CD14-positive monocyte (primary cell): Measurements from ENCODE around the gene CDKAL1. TPM values are rescaled to one million over a fixed set of nuclear protein-coding genes. Genes with fewer than 3 reads are reported as not detected.

ENCODE experiments used
- DNase-seq, 3 donors: peaks; one replicate each; pipeline ENCODE4 v3.0.0-alpha.2; 2011 to 2022
- H2AFZ ChIP-seq: 2 replicates; pipeline ENCODE4 v1.6.0; 2012; ENCODE audit warnings: mild to moderate bottlenecking, low read depth, low read length, inconsistent platforms; ENCODE audit not compliant: insufficient read depth, poor library complexity, severe bottlenecking
- H3K27ac ChIP-seq, 2 donors: 1 replicate in 1 of 2; 2 replicates in 1 of 2; pipeline ENCODE4 v1.5.1; 2012 to 2013; ENCODE audit warnings: low read length in 2 of 2, control low read depth in 1 of 2, inconsistent platforms in 1 of 2, low read depth in 1 of 2, mild to moderate bottlenecking in 1 of 2
- H3K27me3 ChIP-seq, 2 donors: one replicate each; pipeline versions ENCODE4 v1.6.0 to v1.6.1; 2011 to 2013; ENCODE audit warnings: low read length in 2 of 2; ENCODE audit not compliant: control insufficient read depth in 2 of 2, insufficient read depth in 2 of 2
- H3K36me3 ChIP-seq, 2 donors: replicated peaks in 1 of 2; 1 replicate in 1 of 2; 2 replicates in 1 of 2; pipeline versions ENCODE4 v1.5.1 to v1.6.1; 2012 to 2013; ENCODE audit warnings: low read length in 2 of 2, control low read depth in 1 of 2, inconsistent platforms in 1 of 2, mild to moderate bottlenecking in 1 of 2; ENCODE audit not compliant: insufficient read depth in 2 of 2, control insufficient read depth in 1 of 2
- H3K4me1 ChIP-seq, 2 donors: 1 replicate in 1 of 2; 2 replicates in 1 of 2; pipeline versions ENCODE4 v1.5.1 to v1.6.1; 2012 to 2013; ENCODE audit warnings: low read length in 2 of 2, control low read depth in 1 of 2, inconsistent platforms in 1 of 2, mild to moderate bottlenecking in 1 of 2, moderate library complexity in 1 of 2; ENCODE audit not compliant: insufficient read depth in 2 of 2, control insufficient read depth in 1 of 2
- H3K4me2 ChIP-seq: replicated peaks from 2 replicates; pipeline ENCODE3; 2012; ENCODE audit warnings: low read length, moderate library complexity, mild to moderate bottlenecking; ENCODE audit not compliant: poor library complexity, severe bottlenecking; ENCODE audit errors: extremely low read depth
- H3K4me3 ChIP-seq, 3 experiments: fragments of 200-600 bp in 1 of 3; sonication (generic) in 1 of 3; replicated peaks in 1 of 3; 1 replicate in 2 of 3; 2 replicates in 1 of 3; pipeline ENCODE4 v1.5.1; 2011 to 2013; ENCODE audit warnings: low read length in 3 of 3, mild to moderate bottlenecking in 3 of 3, control low read depth in 2 of 3, low read depth in 2 of 3, inconsistent platforms in 1 of 3, moderate library complexity in 1 of 3
- H3K79me2 ChIP-seq: 2 replicates; pipeline ENCODE4 v1.6.0; 2012; ENCODE audit warnings: mild to moderate bottlenecking, control low read depth, inconsistent platforms, low read length, moderate library complexity; ENCODE audit not compliant: insufficient read depth
- H3K9ac ChIP-seq: 2 replicates; pipeline ENCODE4 v1.6.0; 2017; ENCODE audit warnings: low read length, mild to moderate bottlenecking; ENCODE audit not compliant: insufficient read depth, poor library complexity, severe bottlenecking
- H3K9me3 ChIP-seq, 2 donors: replicated peaks in 1 of 2; 1 replicate in 1 of 2; 2 replicates in 1 of 2; pipeline versions ENCODE4 v1.5.1 to v1.6.1; 2012 to 2013; ENCODE audit warnings: low read length in 2 of 2, control low read depth in 1 of 2; ENCODE audit not compliant: control insufficient read depth in 1 of 2, insufficient read depth in 1 of 2
- H4K20me1 ChIP-seq: 2 replicates; pipeline ENCODE4 v1.6.0; 2012; ENCODE audit warnings: mild to moderate bottlenecking, low read length, control low read depth, moderate library complexity; ENCODE audit not compliant: insufficient read depth
- H3K27ac Mint-ChIP-seq, 7 donors: one replicate each; pipeline ENCODE4 v1.8.0; 2020; ENCODE audit warnings: mild to moderate bottlenecking in 7 of 7, mixed read lengths in 7 of 7, moderate library complexity in 6 of 7, inconsistent platforms in 2 of 7
- H3K27me3 Mint-ChIP-seq, 3 donors: one replicate each; pipeline ENCODE4 v1.8.0; 2021 to 2022; ENCODE audit warnings: low read depth in 3 of 3, mild to moderate bottlenecking in 3 of 3, mixed read lengths in 3 of 3, moderate library complexity in 3 of 3, inconsistent platforms in 1 of 3
- H3K36me3 Mint-ChIP-seq, 2 donors: one replicate each; pipeline ENCODE4 v1.8.0; 2020; ENCODE audit warnings: mixed read lengths in 2 of 2, inconsistent platforms in 1 of 2, mild to moderate bottlenecking in 1 of 2
- H3K4me1 Mint-ChIP-seq: one replicate; pipeline ENCODE4 v1.8.0; 2020; ENCODE audit warnings: mild to moderate bottlenecking, mixed read lengths
- H3K4me3 Mint-ChIP-seq, 2 donors: one replicate each; pipeline ENCODE4 v1.8.0; 2020; ENCODE audit warnings: mild to moderate bottlenecking in 2 of 2, mixed read lengths in 2 of 2, moderate library complexity in 1 of 2
- H3K9me3 Mint-ChIP-seq, 7 donors: one replicate each; pipeline ENCODE4 v1.8.0; 2020 to 2022; ENCODE audit warnings: mixed read lengths in 7 of 7, mild to moderate bottlenecking in 6 of 7, moderate library complexity in 6 of 7, inconsistent platforms in 2 of 7
- CTCF ChIP-seq: fragments of 200-600 bp; IDR thresholded peaks from one replicate; pipeline ENCODE4 v1.8.0; 2022; ENCODE audit warnings: antibody characterized with exemption, mild to moderate bottlenecking
- WGBS: methylation state at CpG from one replicate; pipeline ENCODE4 v1.1.5; 2013; ENCODE audit warnings: missing lambda C conversion rate; ENCODE audit not compliant: insufficient coverage; 5-methylcytosine and 5-hydroxymethylcytosine counted together
- intact Hi-C, 2 donors: fragments of 100-400 bp; cut with micrococcal nuclease; formaldehyde crosslinking; loops; one replicate each; pipeline versions ENCODE4 v1.15.0 to v1.15.1; 2023
- polyA plus RNA-seq, 3 donors: library from polyadenylated mRNA; depleted of rRNA in 1 of 3; unstranded in 2 of 3; stranded (reverse) in 1 of 3; fragments of 300-500 nt in 2 of 3; fragments of >200 nt in 1 of 3; fragmentation: Illumina TruSeq in 2 of 3; gene quantifications; 1 replicate in 2 of 3; 2 replicates in 1 of 3; pipeline ENCODE4 v1.2.3, GENCODE V29; 2012 to 2021

CDKAL1 gene
- polyA plus RNA-seq, 3 donors, result 3.2 to 12.4 (median 8.3) TPM

DNA sequence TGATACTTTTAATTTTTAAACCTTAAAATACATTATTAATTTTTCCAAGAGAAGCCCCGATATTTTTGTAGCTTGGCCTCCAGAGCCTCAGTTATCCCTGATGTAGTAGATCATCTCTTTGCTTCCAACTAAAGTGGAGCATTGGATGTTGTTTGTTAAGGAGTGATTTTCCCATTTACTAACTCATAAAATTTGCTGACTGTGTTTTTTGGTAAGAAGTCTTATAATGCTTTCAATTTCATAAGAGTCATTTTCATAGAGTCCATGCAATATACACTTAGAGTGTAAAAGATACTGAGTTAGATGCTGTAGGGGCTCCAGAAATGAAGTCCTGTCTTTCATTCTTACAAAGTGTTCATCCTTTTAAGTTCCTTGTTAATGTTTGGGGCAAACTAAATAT, 46.8 kb downstream of the CDKAL1 start:
- Histone ChIP-seq H3K27me3 (no peaks in the 10 kb centered on the region), H3K4me3 (no peak overlapping the region), H4K20me1 (no peaks in the 10 kb centered on the region), H3K27ac (no peak overlapping the region), H3K79me2 (no peaks in the 10 kb centered on the region), H3K4me2 (no peak overlapping the region), H3K36me3 (peaks cover 13 to 49% of the 10 kb centered on the region in 2 donors), H3K4me1 (no peaks in the 10 kb centered on the region), H3K9ac (no peak overlapping the region), H2AFZ (no peak overlapping the region), H3K9me3 (no peaks in the 10 kb centered on the region)
- Mint-ChIP-seq H3K27me3 (no peaks in the 10 kb centered on the region), H3K4me3 (no peak overlapping the region), H3K9me3 (no peaks in the 10 kb centered on the region), H3K27ac (no peak overlapping the region), H3K4me1 (no peaks in the 10 kb centered on the region), H3K36me3 (peaks cover 41 to 47% of the 10 kb centered on the region in 2 donors)
- no CpG with 5 or more reads among the region's 1 CpG for WGBS
- no peak for TF ChIP-seq CTCF
- no peak for DNase-seq
- intact Hi-C loops, result no loop called here

DNA sequence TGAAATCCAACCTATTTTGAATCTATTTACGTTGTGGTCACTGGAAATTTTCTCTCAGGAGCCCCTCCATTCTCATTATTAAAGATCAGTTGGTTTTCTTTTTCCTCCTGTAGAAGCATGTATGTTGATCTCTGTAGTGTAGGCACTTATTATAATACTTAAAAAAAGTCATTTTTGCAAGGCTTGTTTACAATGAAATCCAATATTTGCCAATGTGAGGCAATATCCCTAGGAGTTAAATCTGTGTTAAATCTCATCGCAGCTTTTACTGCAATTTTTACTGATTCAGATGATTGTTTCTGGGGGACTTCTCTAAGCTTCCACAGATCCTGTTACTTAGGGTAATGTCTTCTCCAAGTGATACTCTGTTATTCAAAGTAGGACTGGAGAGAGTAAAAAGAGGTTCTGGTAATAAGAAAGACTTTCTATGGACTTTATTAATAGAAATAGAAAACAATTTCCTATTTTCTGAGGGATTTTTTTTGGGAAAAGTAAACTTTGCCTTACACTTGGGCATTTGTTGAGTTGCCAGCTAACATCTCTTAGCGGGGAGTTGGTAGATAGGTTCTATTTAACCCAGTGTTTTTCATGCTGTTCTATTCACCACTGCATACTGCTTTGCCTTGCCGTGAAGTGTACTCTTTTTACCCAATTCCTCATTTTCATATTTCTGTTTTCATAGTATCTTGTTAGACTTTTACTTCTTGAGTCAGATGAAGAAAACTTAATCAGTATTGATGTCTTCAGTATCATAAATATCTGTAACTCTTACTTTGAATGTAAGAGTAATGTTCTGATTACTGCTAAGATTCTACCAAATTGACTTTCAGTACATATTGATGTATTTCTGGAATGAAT, 48.6 kb downstream of the CDKAL1 start:
- H3K36me3 Mint-ChIP-seq, result peaks cover 32 to 48% of the 10 kb centered on the region in 2 donors
- no CpG with 5 or more reads among the region's 4 CpGs for WGBS

More for the DNA sequence above, 48.6 kb downstream of the CDKAL1 start:
- H3K79me2 ChIP-seq, result no peaks in the 10 kb centered on the region
- no peak overlapping the region for H3K9ac ChIP-seq
- H3K9me3 ChIP-seq, result no peaks in the 10 kb centered on the region
- TF ChIP-seq CTCF, result no peak
- no peaks in the 10 kb centered on the region for H3K27me3 ChIP-seq
- intact Hi-C loops, result no loop called here
- H2AFZ ChIP-seq, result no peak overlapping the region
- no peak overlapping the region for H3K4me3 ChIP-seq
- Mint-ChIP-seq H3K4me3 (no peak overlapping the region), H3K27ac (no peak overlapping the region), H3K4me1 (no peaks in the 10 kb centered on the region), H3K27me3 (no peaks in the 10 kb centered on the region), H3K9me3 (no peaks in the 10 kb centered on the region)
- no peak overlapping the region for H3K4me2 ChIP-seq
- no peaks in the 10 kb centered on the region for H4K20me1 ChIP-seq
- no peak for DNase-seq
- H3K4me1 ChIP-seq, result no peaks in the 10 kb centered on the region
- peaks cover 4 to 34% of the 10 kb centered on the region in 2 donors for H3K36me3 ChIP-seq
- no peak overlapping the region for H3K27ac ChIP-seq
